Psoas muscle (tissue), 8 donors: ENCODE data around the gene MRPS18C. TPM values are rescaled to one million over a fixed set of nuclear protein-coding genes. Genes with fewer than 3 reads are reported as not detected.
"Not testable (repeated sequence)": the region's sequence is repeated elsewhere in the genome, so short reads cannot be mapped to it uniquely, and the experiment has no call there.

Source experiments
- ATAC-seq, 4 donors: fragments of 200-7000 bp; cut with Tn5 transposase; one replicate each; pipeline ENCODE4 v1.9.1; 2020; ENCODE audit warnings: moderate library complexity in 3 of 4, mild to moderate bottlenecking in 2 of 4
- DNase-seq, 2 donors: peaks; one replicate each; pipeline ENCODE4 v3.0.0-alpha.2; 2020
- H3K27ac ChIP-seq: fragments of 200-600 bp; one replicate; pipeline ENCODE4 v1.8.0; 2022
- H3K27me3 ChIP-seq, 3 donors: fragments of 200-600 bp in 1 of 3; one replicate each; pipeline versions ENCODE4 v1.6.1 to v1.8.0; 2013 to 2022; ENCODE audit warnings: low read length in 2 of 3, mild to moderate bottlenecking in 2 of 3, moderate library complexity in 1 of 3; ENCODE audit not compliant: insufficient read depth in 3 of 3
- H3K36me3 ChIP-seq, 2 donors: fragments of 200-600 bp in 1 of 2; one replicate each; pipeline versions ENCODE4 v1.6.1 to v1.8.0; 2013 to 2022; ENCODE audit warnings: low read depth in 1 of 2, mild to moderate bottlenecking in 1 of 2, moderate library complexity in 1 of 2; ENCODE audit not compliant: insufficient read depth in 1 of 2
- H3K4me1 ChIP-seq: fragments of 200-600 bp; one replicate; pipeline ENCODE4 v1.8.0; 2022
- H3K4me3 ChIP-seq: fragments of 200-600 bp; one replicate; pipeline ENCODE4 v1.8.0; 2022; ENCODE audit warnings: mild to moderate bottlenecking
- H3K9me3 ChIP-seq: fragments of 200-600 bp; one replicate; pipeline ENCODE4 v1.8.0; 2022
- CTCF ChIP-seq: fragments of 200-600 bp; IDR thresholded peaks from one replicate; pipeline ENCODE4 v1.8.0; 2022; ENCODE audit warnings: antibody characterized with exemption
- WGBS, 3 donors: extraction: QIAGEN DNeasy Blood & Tissue Kit; methylation state at CpG; one replicate each; pipeline versions ENCODE4 v1.1.6 to v1.1.7; 2013; 5-methylcytosine and 5-hydroxymethylcytosine counted together
- intact Hi-C, 2 donors: fragments of 100-400 bp; cut with DNase I; formaldehyde crosslinking; loops; one replicate each; pipeline versions ENCODE4 v1.11.0 to v1.14.2; 2022
- polyA plus RNA-seq, 3 donors: library from polyadenylated mRNA; stranded (reverse); fragments of 200-250 nt; gene quantifications; one replicate each; pipeline ENCODE4 v1.2.3, GENCODE V29; 2013
- total RNA-seq, 4 donors: library from RNA; stranded (reverse); fragmentation: NEBNext Ultra II Directional in 2 of 4; extraction: Animal tissue kit (Norgen Biotek cat#: 25700) in 2 of 4; gene quantifications; one replicate each; pipeline versions ENCODE4 v1.2.1 to v1.2.4, GENCODE V29; 2021 to 2023
- donor health status: healthy with polysubstance abuse.
- donor health status: DM: no; HTN: no; CAD: no; lungs with moderate emphysema.
- donor health status: Bipolar disorder and iron deficiency.
- donor health status: healthy.
- donor health status: DM: yes; HTN: yes; CAD: no.
- donor health status: DM: no; HTN: no; CAD: no.
- donor health status: DM: no; HTN: no; CAD: no.
- donor health status: DM: yes; HTN: yes; CAD: no.

MRPS18C gene
- total and polyA plus RNA-seq, 7 donors: 35.6 to 78.4 (median 48.9) TPM

DNA sequence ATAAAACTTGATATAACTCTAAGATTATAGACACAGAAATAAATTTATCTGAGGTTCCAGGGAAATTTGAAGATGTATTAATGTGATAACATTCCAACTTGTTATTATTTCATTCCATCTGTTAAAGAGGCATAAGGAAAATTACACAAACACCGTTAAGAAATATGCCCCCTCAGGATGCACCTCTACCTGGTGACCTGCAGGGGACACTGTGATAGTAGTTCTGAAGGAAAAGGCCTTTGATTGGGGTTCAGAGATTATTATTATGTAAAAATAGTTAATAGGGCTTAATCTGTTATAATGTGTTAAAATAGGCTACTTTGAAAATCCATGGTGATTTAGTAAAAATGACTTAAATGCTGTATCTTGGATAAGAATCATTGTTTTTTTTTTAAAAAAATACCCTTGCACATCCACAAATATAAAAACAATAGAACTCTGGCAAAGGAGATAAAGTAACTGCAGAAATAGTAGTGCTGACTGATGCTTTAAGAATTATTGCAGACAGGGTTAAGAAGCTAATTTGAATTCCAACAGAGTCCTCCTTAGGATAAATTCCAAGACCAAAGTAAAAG is 35.1 kb downstream of the MRPS18C start:
- WGBS, 3 donors: 0 to 3% (median 2%) methylated on average over 1 of the region's 1 CpG
- TF ChIP-seq CTCF: peak; percentile 54
- ATAC-seq (no peak), DNase-seq (no peak)
- Histone ChIP-seq H3K27me3 (no peaks in the 10 kb centered on the region), H3K36me3 (no peaks in the 10 kb centered on the region), H3K27ac (no peak overlapping the region), H3K9me3 (no peaks in the 10 kb centered on the region), H3K4me1 (no peaks in the 10 kb centered on the region), H3K4me3 (no peak overlapping the region)
- intact Hi-C loops: no loop called here

DNA sequence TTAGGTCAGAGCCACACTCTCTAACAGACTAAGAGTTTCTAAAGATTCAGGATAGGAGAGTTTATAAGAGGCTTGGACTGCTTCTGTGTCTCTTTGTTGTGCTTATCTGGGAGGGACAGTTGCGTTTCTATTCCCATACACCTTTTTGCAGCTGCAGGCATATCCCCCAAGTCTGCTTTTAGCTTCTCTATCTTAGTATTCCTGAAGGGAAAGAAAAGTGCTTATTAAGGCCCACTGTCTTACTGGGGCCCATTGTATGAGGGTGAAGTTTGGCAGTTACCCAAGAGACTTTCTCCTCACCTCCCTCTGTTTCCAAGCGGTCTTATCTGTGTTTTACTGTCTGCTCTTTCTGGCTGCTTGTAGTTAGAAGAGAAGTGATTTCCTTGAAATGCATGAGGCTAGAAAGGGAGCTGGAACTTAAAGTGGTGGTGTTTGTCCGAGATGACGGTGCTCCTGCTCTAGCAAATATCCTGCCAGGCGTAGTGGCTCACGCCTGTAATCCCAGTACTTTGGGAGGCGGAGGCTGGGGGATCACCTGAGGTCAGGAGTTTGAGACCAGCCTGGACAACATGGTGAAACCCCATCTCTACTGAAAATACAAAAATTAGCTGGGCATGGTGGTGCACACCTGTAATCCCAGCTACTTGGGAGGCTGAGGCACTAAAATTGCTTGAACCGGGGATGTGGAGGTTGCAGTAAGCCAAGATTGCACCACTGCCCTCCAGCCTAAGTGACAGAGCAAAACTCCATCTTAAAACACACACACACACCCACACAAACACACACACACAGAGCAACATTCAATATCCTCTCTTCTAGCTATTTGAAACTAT is 40.4 kb downstream of the MRPS18C start:
- H3K4me3 ChIP-seq, H3K36me3 ChIP-seq, DNase-seq, H3K4me1 ChIP-seq, ATAC-seq, H3K27me3 ChIP-seq, intact Hi-C loops, H3K27ac ChIP-seq, H3K9me3 ChIP-seq: not testable (repeated sequence)
- 86 to 91% (median 86%) methylated on average over 8 of the region's 8 CpGs for WGBS, 3 donors

DNA sequence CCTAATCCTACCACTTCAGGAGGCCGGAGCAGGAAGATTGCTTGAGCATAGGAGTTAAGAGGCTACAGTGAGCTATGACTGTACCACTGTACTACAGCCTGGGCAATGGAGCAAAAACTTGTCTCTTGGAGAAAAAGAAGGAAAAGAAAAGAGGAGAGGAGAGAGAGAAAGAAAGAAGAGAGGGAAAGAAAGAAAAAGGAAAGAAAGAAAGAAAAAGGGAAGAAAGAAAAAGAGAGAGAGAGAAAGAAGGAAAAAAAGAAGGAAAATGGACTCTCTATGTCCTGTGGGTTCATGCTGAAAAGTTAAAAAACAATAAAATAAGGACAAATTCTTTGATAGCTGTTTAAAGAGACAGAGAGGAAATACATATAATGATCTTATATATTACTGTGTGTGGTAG is 42.3 kb downstream of the MRPS18C start:
- WGBS, 3 donors: 86 to 91% (median 90%) methylated on average over 1 of the region's 1 CpG
- Histone ChIP-seq H3K4me3 (no peak overlapping the region), H3K27me3 (no peaks in the 10 kb centered on the region)

DNA sequence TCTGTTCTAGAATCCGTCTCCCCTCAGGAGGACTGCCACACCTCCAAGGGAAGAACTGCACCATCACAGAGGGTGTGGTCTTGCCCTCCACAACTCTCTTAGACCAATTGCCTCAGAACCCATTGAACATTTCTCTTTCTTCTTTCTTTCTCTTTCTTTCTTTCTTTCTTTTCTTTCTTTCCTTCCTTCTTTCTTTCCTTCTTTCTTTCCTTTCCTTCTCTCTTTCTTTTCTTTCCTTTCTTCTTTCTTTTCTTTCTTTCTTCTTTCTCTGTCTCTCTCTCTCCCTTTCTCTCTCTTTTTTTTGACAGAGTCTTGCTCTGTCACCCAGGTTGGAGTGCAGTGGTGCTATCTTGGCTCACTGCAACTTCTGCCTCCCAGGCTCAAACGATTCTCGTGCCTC is 45.8 kb downstream of the MRPS18C start:
- H3K27ac ChIP-seq, H3K4me1 ChIP-seq, DNase-seq, H3K9me3 ChIP-seq, intact Hi-C loops, ATAC-seq, H3K36me3 ChIP-seq, H3K27me3 ChIP-seq, H3K4me3 ChIP-seq: not testable (repeated sequence)
- 83 to 92% (median 89%) methylated on average over 3 of the region's 3 CpGs for WGBS, 3 donors

More for the DNA sequence above, 42.3 kb downstream of the MRPS18C start:
- DNase-seq: no peak
- TF ChIP-seq CTCF: no peak
- H3K4me1 ChIP-seq: no peaks in the 10 kb centered on the region
- H3K36me3 ChIP-seq: no peaks in the 10 kb centered on the region
- ATAC-seq: no peak
- no peaks in the 10 kb centered on the region for H3K9me3 ChIP-seq
- intact Hi-C loops: no loop called here
- no peak overlapping the region for H3K27ac ChIP-seq

DNA sequence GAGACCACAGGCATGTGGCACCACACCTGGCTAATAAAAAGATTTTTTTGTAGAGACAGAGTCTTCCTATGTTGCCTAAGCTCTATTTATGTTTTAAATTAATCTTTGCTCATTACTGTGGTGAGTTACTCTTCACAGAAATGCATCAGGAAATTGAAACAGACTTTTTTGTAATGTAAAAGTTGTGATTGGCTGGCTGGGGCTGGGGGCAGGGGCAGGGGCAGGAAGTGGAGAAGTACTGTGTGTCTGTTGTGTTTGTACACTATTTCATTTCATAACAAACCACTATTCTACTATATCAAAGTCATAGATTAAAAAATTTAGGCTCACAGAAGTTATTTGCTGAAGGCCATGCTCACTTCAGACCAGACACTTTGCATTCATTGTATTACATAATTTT is 48.1 kb downstream of the MRPS18C start:
- ATAC-seq: no peak
- no peak for TF ChIP-seq CTCF
- no peak overlapping the region for H3K4me3 ChIP-seq

More for the DNA sequence above, 48.1 kb downstream of the MRPS18C start:
- no peaks in the 10 kb centered on the region for H3K9me3 ChIP-seq
- H3K27ac ChIP-seq: no peak overlapping the region
- intact Hi-C loops: no loop called here
- H3K36me3 ChIP-seq: no peaks in the 10 kb centered on the region
- no peaks in the 10 kb centered on the region for H3K27me3 ChIP-seq
- no peaks in the 10 kb centered on the region for H3K4me1 ChIP-seq
- DNase-seq: no peak
